Left hindlimb (tissue), 1 donor: Measurements from ENCODE around the gene SYT13.

ENCODE experiments used
- DNase-seq: peaks from one replicate; pipeline ENCODE4 v3.0.0-alpha.2; 2018

The SYT13 gene

GRCh38 chr11:45215098-45215865 is 70.9 kb downstream of the SYT13 start:
- no peak for DNase-seq

- DNase-seq, result no peak
These were observed 72.4 kb downstream of the SYT13 start for GRCh38 chr11:45213717-45214116.

GRCh38 chr11:45213316-45213665 is 72.8 kb downstream of the SYT13 start:
- DNase-seq, result no peak

DNA sequence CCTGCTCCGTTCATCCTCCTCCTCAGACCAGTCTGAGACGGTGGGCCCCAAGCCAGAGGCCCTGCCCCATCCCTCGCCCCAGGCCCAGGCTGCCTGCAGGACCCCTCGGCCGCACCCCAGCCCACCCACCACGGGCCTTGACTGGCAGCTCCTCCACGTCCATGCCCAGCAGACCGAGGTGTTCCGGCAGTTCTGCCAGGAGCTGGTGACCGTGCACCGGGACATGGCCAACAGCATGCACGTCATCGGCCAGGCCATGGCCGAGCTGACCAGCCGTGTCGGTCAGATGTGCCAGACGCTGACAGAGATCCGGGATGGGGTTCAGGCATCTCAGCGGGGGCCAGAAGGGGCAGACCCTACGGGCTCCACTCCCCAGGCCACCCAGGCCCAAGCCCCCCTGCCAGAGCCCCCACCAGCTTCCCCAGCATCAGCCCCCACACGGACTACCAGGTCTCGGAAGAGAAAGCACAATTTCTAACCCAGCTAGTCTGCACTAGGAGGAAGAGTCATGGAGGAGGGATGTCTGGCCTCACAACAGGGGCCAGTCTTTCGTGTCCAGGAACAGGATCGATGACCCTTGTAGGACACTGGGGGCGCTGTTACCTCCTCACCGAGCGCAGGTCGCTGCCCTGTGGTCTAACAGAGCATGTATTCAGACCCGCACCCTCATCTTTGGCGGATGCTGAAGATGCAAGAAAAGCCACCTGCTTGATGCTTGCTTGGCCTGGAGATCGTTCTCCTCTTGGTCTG is 73.4 kb downstream of the SYT13 start:
- DNase-seq, result no peak

DNA sequence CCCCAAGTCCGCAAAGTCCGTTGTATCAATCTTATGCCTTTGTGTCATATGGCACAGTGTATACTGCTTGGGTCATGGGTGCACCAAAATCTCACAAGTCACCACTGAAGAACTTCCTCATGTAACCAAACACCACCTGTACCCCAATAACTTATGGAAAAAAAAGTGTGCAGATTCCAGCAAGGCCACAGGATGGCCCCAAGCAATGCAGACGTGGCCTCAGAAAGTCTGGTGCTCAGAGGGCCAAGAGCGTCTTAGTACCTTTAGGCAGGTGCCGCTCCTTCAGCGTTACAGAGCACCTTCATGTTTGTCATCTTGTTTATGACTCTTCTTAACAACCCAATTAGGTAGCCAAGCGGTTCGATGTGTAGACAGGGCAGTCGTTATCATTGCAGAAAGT is 74.4 kb downstream of the SYT13 start:
- no peak for DNase-seq

GRCh38 chr11:45210846-45211245 is 75.3 kb downstream of the SYT13 start:
- DNase-seq, result no peak

DNA sequence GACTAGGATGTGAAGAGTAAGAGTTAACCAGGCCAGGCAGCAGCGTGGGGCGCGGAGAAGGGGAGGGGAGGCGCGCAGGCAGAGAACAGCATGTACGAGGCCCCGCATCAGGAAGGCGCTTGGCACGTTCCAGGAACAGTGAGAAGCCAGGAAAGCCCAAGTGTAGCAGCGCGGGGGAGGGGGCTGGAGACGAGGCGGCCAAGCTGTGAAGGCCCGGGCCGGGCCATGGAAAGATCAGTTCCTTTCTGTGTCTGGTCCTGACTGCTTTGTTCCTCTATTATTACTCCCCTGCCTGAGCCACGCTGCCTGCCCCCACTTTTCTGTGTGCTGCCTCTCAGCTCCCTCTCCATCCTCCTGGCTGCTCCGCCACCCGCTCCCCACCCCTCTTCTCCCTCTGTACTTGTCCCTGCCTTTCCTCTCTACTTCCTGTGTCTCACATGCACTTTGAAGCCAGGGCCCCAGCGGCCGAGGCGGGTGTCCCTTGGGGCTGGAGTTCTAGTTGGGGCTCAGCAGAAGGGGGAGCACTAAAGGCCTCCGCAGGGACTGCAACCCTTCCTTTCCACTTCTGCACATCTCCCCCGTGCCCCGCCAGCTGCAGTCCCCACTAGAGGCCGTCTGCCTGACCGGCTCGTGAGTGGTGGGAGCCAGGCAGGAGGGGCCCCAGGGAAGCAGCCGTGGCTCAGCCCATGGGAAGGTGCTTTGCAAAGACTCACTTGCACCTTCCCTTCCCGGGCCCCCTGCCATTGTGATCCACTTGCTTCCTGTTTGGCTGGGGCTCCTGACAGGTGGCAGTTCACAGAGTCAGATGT is 76.0 kb downstream of the SYT13 start:
- peak; percentile 97 for DNase-seq

GRCh38 chr11:45209000-45209879 is 76.9 kb downstream of the SYT13 start:
- DNase-seq, result no peak

GRCh38 chr11:45208135-45208534 is 78.0 kb downstream of the SYT13 start:
- no peak for DNase-seq

DNA sequence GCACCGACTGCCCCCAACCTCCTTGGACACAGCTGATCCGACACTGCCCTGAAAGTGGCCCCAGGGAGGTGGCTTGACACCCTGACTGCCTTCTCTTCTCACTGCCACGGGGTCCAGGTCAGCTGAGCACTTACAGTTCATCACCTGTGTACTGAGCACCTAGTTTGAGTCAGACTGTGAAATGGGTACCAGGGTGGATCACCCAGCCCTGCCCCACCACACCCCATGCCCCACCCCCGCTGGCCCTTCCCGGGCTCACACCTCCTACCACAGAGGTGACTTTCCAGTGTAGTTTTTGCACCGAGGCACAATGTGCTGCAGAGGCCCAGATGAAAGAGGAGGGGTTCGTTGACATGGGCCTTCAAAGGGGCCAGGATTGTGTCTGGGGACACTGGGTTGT is 80.2 kb downstream of the SYT13 start:
- no peak for DNase-seq

DNA sequence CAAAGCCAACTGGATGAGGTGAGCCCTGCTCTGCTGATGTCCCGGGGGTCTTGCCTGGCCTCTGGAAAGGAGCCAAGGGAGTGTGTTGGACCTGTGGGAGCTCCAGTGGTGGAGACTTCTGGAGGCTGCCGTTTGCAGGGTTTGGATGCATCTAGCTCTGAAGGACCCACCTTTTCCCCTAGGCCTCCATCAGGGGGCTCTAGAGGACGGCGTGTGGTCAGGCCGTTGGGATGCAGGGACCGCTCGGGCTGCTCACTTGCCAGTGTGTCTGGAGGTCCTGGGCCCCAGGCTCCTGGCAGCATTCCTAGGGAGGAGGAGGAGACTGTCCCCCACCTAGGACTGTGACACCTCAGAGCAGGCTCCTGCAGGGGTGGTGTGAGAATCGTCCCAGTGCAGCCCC is 81.4 kb downstream of the SYT13 start:
- DNase-seq, result no peak

- DNase-seq, result no peak
These were observed 92.4 kb downstream of the SYT13 start for GRCh38 chr11:45193695-45194094.
